HepG2 (cell line): ENCODE results near the gene PDGFA. TPM values are rescaled to one million over a fixed set of nuclear protein-coding genes. Genes with fewer than 3 reads are reported as not detected.

Experiments used
- BCL6 ChIP-seq: IDR thresholded peaks from 2 replicates; pipeline ENCODE4 v1.6.1; 2016; ENCODE audit warnings: missing genetic modification reagents, missing compliant biosample characterization
- EHMT2 ChIP-seq: fragments of 200-600 bp; sonication (generic); IDR thresholded peaks from 2 replicates; pipeline ENCODE4 v1.7.0; 2017; ENCODE audit warnings: antibody characterized with exemption, low read depth, low read length, borderline replicate concordance
- ERF ChIP-seq: IDR thresholded peaks from 2 replicates; pipeline ENCODE4 v1.6.1; 2018; ENCODE audit warnings: missing biosample characterization, missing genetic modification reagents
- GABPB1 ChIP-seq: IDR thresholded peaks from 2 replicates; pipeline ENCODE4 v1.6.1; 2016; ENCODE audit warnings: mild to moderate bottlenecking, missing genetic modification reagents, moderate library complexity, missing compliant biosample characterization
- GATAD2A ChIP-seq: IDR thresholded peaks from 2 replicates; pipeline ENCODE4 v1.6.1; 2016
- HDAC1 ChIP-seq: sonication (generic); formaldehyde crosslinking; IDR thresholded peaks from 2 replicates; pipeline ENCODE4 v1.5.1; 2020; ENCODE audit warnings: mild to moderate bottlenecking, missing genetic modification reagents
- HNF4G ChIP-seq, 2 experiments: sonication (generic) in 1 of 2; formaldehyde crosslinking in 1 of 2; IDR thresholded peaks; 2 replicates each; pipeline versions ENCODE4 v1.4.0 to v1.6.1; 2011 to 2020; ENCODE audit warnings: borderline replicate concordance in 2 of 2, low read depth in 2 of 2, mild to moderate bottlenecking in 2 of 2, low read length in 1 of 2, missing genetic modification reagents in 1 of 2, moderate library complexity in 1 of 2
- NR2F6 ChIP-seq, 2 experiments: IDR thresholded peaks; 2 replicates each; pipeline ENCODE4 v1.6.1; 2016; ENCODE audit warnings: antibody characterized with exemption in 1 of 2, mild to moderate bottlenecking in 1 of 2
- PAXIP1 ChIP-seq: sonication (generic); formaldehyde crosslinking; conservative IDR thresholded peaks from 2 replicates; pipeline ENCODE4 v1.4.0; 2020; ENCODE audit warnings: mild to moderate bottlenecking, missing genetic modification reagents, moderate library complexity
- TBX2 ChIP-seq: sonication (generic); formaldehyde crosslinking; IDR thresholded peaks from 2 replicates; pipeline ENCODE4 v1.5.0; 2020; ENCODE audit warnings: missing genetic modification reagents, mild to moderate bottlenecking, borderline replicate concordance
- TEAD3 ChIP-seq: optimal IDR thresholded peaks from 2 replicates; pipeline ENCODE3; 2016; ENCODE audit warnings: borderline replicate concordance
- TFAP4 ChIP-seq: sonication (generic); IDR thresholded peaks from 2 replicates; pipeline ENCODE4 v1.6.1; 2016; ENCODE audit warnings: low read depth, borderline replicate concordance
- ZFX ChIP-seq: sonication (generic); formaldehyde crosslinking; IDR thresholded peaks from 2 replicates; pipeline ENCODE4 v1.4.0; 2020; ENCODE audit warnings: mild to moderate bottlenecking, low read depth, missing genetic modification reagents, moderate library complexity
- ZKSCAN8 ChIP-seq: IDR thresholded peaks from 2 replicates; pipeline ENCODE4 v1.6.1; 2016; ENCODE audit warnings: borderline replicate concordance, missing genetic modification reagents, missing compliant biosample characterization
- ZNF451 ChIP-seq: sonication (generic); formaldehyde crosslinking; IDR thresholded peaks from 2 replicates; pipeline ENCODE4 v1.5.0; 2020; ENCODE audit warnings: mild to moderate bottlenecking, missing genetic modification reagents
- ZNF703 ChIP-seq: sonication (generic); formaldehyde crosslinking; IDR thresholded peaks from 2 replicates; pipeline ENCODE4 v1.5.1; 2020; ENCODE audit warnings: missing genetic modification reagents, mild to moderate bottlenecking, moderate library complexity, borderline replicate concordance
- ZNF746 ChIP-seq: sonication (generic); formaldehyde crosslinking; IDR thresholded peaks from 2 replicates; pipeline ENCODE4 v1.8.0; 2022; ENCODE audit warnings: mild to moderate bottlenecking, missing genetic modification reagents
- ZNF782 ChIP-seq: sonication (generic); formaldehyde crosslinking; IDR thresholded peaks from 2 replicates; pipeline ENCODE4 v1.4.0; 2020; ENCODE audit warnings: missing genetic modification reagents, mild to moderate bottlenecking, borderline replicate concordance
- polyA plus RNA-seq, 8 experiments: library from polyadenylated mRNA; depleted of rRNA in 3 of 8; stranded (reverse) in 7 of 8; unstranded in 1 of 8; fragments of >200 nt; fragmentation: Illumina TruSeq in 4 of 8; extraction: Trizol in 4 of 8; gene quantifications; 2 replicates each; pipeline versions ENCODE4 v1.2.1 to v1.2.3, GENCODE V29; 2011 to 2016; ENCODE audit warnings: low read depth in 4 of 8, missing spikeins in 1 of 8, mixed read lengths in 1 of 8; ENCODE audit not compliant: insufficient read depth in 1 of 8
- total RNA-seq, 5 experiments: library from RNA; depleted of rRNA; stranded (reverse); fragments of >200 nt; fragmentation: Illumina TruSeq; extraction: Trizol; gene quantifications; 2 replicates each; pipeline ENCODE4 v1.2.3, GENCODE V29; 2016; ENCODE audit warnings: low read depth in 1 of 5
- TF ChIP-seq, protein P1 (sequence below): sonication (generic); formaldehyde crosslinking; IDR thresholded peaks from 2 replicates; pipeline ENCODE4 v1.4.0; 2020; ENCODE audit warnings: missing genetic modification reagents

The PDGFA gene
- total and polyA plus RNA-seq, 2 of the 13 experiments (the other 11 are each of a cell fraction or from before 2014, with no cell fraction given): 1.5 to 3.4 TPM

GRCh38 chr7:484356-485101, 35.1 kb downstream of the PDGFA start (continued):
- TF ChIP-seq PAXIP1 (CRISPR knock-in tag) (peak; percentile 79), ZFX (CRISPR knock-in tag) (peak; percentile 38; the same call in 1 of the 2 replicates), ZNF746 (CRISPR knock-in tag) (peak; percentile 29; the same call in 1 of the 2 replicates), TEAD3 (CRISPR knock-in tag) (peak; percentile 60), ZNF782 (CRISPR knock-in tag) (no peak), NR2F6 (IDR thresholded peaks at IDR 0.05) (peak; percentile 60; the same call in 1 of the 2 replicates), NR2F6 (CRISPR knock-in tag; IDR thresholded peaks at IDR 0.05) (no peak), HNF4G (IDR thresholded peaks at IDR 0.05; ENCODE audit: borderline replicate concordance, low read depth, low read length) (peak; percentile 29; the same call in 1 of the 2 replicates), HNF4G (CRISPR knock-in tag; IDR thresholded peaks at IDR 0.05; ENCODE audit: borderline replicate concordance, low read depth) (no peak), ERF (CRISPR knock-in tag) (0 out of 2 replicates have a peak, but pooled peaks have one; percentile 23), HDAC1 (CRISPR knock-in tag) (peak; percentile 49; the same call in 1 of the 2 replicates), ZKSCAN8 (CRISPR knock-in tag) (no peak), EHMT2 (no peak), GABPB1 (0 out of 2 replicates have a peak, but pooled peaks have one; percentile 13), TFAP4 (peak; percentile 43; the same call in 1 of the 2 replicates), GATAD2A (CRISPR knock-in tag) (peak; percentile 65), TBX2 (CRISPR knock-in tag) (peak; percentile 48; the same call in 1 of the 2 replicates), BCL6 (CRISPR knock-in tag) (peak; percentile 36; the same call in 1 of the 2 replicates), ZNF703 (CRISPR knock-in tag) (no peak), ZNF451 (CRISPR knock-in tag) (0 out of 2 replicates have a peak, but pooled peaks have one; percentile 51)
- TF ChIP-seq, protein P1, sequence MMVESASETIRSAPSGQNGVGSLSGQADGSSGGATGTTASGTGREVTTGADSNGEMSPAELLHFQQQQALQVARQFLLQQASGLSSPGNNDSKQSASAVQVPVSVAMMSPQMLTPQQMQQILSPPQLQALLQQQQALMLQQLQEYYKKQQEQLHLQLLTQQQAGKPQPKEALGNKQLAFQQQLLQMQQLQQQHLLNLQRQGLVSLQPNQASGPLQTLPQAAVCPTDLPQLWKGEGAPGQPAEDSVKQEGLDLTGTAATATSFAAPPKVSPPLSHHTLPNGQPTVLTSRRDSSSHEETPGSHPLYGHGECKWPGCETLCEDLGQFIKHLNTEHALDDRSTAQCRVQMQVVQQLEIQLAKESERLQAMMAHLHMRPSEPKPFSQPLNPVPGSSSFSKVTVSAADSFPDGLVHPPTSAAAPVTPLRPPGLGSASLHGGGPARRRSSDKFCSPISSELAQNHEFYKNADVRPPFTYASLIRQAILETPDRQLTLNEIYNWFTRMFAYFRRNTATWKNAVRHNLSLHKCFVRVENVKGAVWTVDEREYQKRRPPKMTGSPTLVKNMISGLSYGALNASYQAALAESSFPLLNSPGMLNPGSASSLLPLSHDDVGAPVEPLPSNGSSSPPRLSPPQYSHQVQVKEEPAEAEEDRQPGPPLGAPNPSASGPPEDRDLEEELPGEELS: peak; percentile 31; the same call in 1 of the 2 replicates
